ENCODE results near the gene KCNQ2.
"Not testable (repeated sequence)": the region's sequence is repeated elsewhere in the genome, so short reads cannot be mapped to it uniquely, and the experiment has no call there.

Gene KCNQ2

DNA sequence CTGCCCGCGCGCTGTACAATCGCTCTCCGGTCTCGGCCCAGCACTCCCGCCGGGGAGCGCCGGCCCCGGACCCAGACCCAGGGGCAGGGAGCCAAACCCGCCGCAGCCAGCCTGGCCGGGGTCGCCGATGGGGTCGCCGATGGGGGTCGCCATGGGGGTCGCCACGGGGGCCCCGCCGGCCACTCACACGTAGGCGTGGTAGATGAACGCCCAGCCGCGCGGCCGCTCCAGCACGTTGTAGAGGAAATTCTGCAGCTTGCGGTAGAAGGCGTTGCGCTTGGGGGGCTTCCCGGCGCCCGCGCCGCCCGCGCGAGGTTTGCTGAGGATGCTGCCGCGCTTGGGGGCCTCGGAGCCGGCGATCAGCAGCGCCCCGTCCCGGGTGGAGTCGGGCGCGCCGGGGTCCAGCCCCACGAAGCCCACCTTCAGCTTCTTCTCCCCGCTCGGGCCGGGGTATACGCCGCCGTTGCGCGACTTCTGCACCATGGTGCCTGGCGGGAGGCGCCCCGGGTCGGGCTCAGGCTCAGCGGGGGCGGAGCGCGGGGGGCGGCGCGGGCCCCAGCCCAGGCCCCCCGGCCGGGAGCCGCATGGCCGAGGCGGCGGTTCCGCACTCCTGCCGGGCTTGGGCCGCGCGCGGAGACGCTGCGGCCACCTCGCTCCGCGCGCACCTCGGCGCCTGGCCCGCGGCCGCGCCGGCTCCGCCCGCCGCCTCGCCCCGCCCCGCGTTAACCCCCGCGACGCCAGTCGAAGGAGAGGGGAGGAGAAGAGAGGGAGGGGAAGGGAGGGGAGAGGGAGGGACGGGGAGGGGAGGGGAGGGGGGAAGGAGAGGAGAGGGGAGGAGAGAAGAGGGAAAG is at the start of gene KCNQ2:
Gene KCNQ2 (minus strand): TSS at position 675 of the 851 bp plus-strand sequence. CDS start 192 bp downstream, at position 483.
- no peak for DNase-seq

DNA sequence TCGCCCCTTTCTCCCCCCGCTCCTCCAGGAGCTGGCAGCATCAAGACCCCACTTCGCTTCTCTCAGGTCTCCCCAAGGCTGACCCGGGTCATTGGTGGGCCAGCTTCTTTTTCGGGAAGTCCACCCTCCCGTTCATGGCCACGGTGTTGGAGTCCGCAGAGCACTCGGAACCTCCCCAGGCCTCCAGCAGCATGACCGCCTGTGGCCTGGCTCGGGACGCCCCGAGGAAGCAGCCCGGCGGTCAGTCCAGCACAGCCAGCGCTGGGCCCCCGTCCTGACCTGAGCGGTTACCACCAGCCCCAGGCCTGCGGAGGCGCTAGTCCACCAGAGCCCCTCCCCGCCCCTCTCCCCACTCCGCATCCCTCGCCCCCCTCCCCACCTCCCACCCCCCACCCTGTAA is 49.1 kb upstream of the KCNQ2 start:
- peak; percentile 66 for DNase-seq

DNA sequence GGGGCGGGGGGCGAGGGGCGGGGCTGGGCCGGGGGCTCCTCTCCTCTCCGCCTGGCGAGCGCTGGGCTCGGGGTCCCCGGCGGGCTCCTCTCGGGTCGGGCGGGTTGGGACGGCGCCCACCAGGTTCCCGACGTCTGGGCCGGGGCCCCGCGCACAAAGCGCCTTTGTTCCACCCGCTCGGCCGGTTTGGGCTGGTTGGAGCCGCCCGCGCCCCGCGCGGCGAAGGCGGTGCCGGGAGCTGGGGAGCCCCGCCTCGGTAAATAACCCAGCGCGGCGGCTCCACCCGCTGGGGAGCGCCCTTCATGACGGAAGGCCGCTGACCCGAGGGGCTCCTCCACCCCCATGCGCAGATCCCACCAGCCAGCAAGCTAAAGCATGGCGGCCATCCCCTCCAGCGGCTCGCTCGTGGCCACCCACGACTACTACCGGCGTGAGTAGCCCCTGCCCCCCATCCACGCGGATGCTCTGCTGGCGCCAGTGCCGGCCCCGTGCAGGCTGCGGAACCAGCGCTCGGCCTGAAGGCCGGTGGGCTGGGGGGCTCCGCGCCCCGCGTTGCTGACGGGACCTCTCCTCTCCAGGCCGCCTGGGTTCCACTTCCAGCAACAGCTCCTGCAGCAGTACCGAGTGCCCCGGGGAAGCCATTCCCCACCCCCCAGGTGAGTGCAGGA is 48.6 kb upstream of the KCNQ2 start:
- peak; percentile 78 for DNase-seq

- peak; percentile 86 for DNase-seq
These were observed 48.1 kb upstream of the KCNQ2 start, which contains the start of gene PPDPF for GRCh38 chr20:63520504-63520933. PPDPF (plus strand) TSS chr20:63520765; CDS start chr20:63521309, 544 bp downstream.

GRCh38 chr20:63519668-63520503 is 47.4 kb upstream of the KCNQ2 start:
- peak; percentile 84 for DNase-seq

GRCh38 chr20:63518946-63519667 is 46.7 kb upstream of the KCNQ2 start:
- DNase-seq = peak; percentile 47

- peak; percentile 77 for DNase-seq
These were observed 46.0 kb upstream of the KCNQ2 start for GRCh38 chr20:63518351-63518861.

GRCh38 chr20:63517376-63518309 is 45.2 kb upstream of the KCNQ2 start:
- peak; percentile 45 for DNase-seq

- not testable (repeated sequence) for DNase-seq
These were observed 42.1 kb upstream of the KCNQ2 start for GRCh38 chr20:63514520-63514919.

DNA sequence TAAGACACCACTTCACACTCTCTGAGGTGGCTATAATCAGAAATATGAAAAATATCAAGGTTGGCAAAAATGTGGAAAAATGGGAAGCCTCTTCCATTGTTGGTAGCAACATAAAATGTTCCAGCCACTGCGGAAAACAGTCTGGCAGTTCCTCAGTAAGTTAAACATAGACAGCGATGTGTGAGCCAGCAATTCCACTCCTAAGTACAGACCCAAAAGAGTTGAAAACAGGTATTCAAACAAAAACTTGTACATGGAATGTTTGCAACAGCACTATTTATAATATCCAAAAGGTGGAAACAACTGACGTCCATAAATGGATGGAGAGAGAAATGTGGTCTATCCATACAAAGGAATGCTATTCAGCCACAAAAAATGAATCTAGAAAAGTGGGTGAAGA is 40.8 kb upstream of the KCNQ2 start:
- DNase-seq = no peak

DNA sequence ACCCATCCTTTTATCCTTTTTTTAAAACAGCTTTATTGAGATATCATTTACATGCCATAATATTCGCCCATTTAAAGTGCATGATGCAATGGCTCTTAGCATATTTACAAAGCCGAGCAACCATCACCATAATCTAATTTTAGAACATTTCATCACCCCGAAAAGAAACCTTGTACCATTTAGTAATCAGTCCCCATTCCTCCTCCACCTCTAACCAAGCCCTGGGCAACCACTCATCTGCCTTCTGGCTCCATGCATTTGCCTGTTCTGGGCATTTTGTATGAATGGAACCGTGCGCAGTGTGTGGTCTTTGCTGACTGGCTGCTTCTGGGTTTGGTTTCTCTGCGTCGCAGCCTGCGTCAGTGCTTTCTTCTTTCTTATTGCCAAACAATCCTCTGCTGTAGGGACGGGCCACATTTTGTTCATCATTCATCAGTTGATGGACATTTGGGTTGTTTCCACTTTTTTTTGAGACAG is 36.7 kb upstream of the KCNQ2 start:
- no peak for DNase-seq

DNA sequence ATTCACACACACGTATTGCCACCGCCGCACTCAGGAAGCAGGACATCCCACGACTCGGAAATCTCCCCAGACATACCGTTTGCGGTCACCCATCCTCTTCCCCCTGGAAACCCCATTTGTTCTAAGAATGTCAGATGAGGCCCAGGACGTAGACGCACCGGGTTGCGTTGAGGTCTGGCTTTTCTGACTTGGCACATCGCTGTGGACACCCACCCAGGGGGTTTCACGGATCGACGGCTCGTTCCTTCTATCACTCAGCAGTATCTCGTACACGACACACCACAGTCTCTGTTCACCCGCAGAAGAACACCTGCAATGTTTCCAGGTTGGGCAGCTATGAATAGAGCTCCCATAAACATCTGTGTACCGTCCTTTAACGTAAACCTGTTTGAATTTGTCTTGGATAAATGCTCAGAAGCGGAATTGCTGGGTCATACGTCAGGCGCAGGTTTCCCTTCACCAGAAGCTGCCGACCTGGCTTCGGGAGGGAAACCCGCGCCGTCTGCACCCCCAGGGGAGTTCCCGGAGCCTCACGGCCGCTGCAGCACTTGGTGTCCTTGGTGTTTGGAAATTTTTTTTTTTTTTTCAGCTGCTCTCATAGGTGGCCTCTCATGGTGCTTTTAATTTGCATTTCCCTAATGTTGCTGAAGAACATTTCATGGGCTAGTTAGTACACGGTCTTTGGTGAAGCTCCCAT is 35.8 kb upstream of the KCNQ2 start:
- DNase-seq = peak; percentile 42

DNA sequence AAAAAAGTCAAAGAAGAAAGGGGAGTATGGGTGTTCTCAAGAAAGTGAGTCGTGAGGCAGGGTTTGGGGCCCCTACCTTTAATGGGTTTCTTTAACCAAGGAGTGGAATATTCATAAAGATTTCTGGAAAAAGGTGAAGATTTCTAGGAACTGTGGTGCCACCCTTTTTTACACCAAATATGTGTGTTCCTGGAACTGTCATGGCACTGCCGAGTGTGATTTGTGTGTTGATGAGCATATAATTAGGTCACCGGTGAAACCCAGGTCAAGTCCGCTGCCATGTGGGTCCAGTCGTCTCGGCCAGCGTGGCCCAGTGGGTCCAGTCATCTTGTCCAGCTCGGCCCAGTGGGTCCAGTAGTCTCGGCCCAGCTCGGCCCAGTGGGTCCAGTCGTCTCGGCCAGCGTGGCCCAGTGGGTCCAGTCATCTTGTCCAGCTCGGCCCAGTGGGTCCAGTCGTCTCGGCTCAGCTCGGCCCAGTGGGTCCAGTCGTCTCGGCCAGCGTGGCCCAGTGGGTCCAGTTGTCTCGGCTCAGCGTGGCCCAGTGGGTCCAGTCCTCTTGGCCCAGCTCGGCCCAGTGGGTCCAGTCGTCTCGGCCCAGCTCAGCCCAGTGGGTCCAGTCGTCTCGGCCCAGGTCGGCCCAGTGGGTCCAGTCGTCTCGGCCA is 34.8 kb upstream of the KCNQ2 start:
- DNase-seq = peak; percentile 24

- no peak for DNase-seq
These were observed 33.3 kb upstream of the KCNQ2 start for GRCh38 chr20:63505723-63506122.

- peak; percentile 41 for DNase-seq
These were observed 32.8 kb upstream of the KCNQ2 start for GRCh38 chr20:63505281-63505680.

- DNase-seq = no peak
These were observed 32.2 kb upstream of the KCNQ2 start for GRCh38 chr20:63504642-63505041.

DNA sequence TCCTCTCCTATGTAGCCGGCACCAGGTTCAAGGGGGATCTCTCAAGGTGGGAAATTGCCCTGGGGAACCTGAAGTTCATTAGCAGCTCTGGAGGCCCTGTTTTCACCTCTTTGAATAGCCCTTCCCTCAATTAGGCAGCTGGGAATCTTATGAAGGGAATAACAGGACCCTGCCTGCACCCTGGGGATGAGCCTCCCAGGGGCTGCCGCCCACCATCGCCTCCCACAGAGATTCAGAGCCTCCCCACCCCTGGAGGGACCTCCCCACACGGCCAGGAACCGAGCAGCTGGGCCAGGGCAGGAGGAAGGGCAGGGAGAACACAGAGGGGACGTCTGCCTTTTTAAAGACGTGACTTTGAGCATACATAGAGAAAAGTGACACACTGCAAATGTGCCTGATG is 31.1 kb upstream of the KCNQ2 start:
- DNase-seq = no peak

GRCh38 chr20:63502671-63503172 is 30.3 kb upstream of the KCNQ2 start:
- peak; percentile 44 for DNase-seq

All from islet precursor cell (in vitro differentiated cells).